HG03025 (cell line): ENCODE measurements around the gene TADA2B.

Experiments used
- ATAC-seq: cut with Tn5 transposase; IDR thresholded peaks from one replicate; pipeline ENCODE4 v1.9.1; 2021; ENCODE audit warnings: mild to moderate bottlenecking, moderate library complexity; ENCODE audit not compliant: unreplicated experiment, low FRiP score

Gene TADA2B

DNA sequence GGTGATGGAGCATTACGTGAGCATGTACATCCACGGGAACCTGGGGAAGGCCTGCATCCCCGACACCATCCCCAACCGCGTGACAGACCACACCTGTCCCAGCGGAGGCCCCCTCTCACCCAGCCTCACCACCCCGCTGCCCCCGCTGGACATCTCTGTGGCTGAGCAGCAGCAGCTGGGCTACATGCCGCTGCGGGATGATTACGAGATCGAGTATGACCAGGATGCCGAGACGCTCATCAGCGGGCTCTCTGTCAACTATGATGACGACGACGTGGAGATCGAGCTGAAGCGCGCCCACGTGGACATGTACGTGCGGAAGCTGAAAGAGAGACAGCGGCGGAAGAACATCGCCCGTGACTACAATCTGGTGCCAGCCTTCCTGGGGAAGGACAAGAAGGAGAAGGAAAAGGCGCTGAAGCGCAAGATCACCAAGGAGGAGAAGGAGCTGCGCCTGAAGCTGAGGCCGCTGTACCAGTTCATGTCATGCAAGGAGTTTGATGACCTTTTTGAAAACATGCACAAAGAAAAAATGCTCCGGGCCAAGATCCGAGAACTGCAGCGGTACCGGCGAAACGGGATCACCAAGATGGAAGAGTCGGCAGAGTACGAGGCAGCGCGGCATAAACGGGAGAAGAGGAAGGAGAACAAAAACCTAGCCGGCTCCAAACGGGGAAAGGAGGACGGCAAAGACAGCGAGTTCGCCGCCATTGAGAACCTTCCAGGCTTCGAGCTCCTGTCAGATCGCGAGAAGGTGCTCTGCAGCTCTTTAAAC is 11.1 kb downstream of the TADA2B start:
- no peak for ATAC-seq

DNA sequence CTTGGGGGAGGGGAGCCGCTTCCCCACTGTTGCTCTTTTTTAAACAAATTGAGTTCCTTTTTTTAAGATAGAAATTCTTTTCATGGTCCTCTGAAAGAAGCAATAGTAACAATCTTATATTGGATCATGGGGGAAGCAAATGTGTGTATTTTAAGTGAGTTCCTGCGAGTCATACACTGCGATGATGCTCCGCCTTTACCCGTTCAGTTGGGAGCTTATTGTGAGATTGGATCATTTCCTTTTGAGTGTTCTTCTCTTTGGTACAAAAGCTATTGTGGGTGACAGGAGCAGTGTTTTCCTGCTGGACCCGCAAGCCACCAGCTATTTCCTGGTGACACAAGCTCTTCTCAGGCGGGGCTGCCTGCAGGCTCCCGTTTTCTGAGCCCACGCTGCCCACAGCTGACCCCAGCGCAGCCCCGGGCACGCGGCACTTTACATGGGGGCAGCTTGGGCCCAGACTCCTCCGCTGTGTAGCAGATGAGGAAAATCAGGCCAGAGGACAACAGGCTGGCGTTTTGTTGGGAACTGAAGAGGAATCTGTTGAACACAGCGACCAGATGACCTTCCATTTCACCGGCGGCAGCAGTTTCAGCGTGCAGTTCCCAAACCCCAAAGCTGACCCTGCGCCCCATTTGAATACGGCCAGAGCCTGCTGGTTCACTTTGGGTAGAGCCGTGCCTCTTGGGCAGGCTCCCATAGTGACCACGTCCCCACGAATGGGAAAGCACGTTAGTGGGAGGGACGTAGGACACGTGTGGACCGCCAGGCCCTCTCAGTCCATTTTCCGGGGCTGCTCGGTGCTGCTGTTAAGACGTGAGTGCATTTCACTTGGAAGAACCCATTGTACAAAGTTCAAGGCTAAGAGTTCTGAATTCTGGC is 12.2 kb downstream of the TADA2B start:
- ATAC-seq = no peak

DNA sequence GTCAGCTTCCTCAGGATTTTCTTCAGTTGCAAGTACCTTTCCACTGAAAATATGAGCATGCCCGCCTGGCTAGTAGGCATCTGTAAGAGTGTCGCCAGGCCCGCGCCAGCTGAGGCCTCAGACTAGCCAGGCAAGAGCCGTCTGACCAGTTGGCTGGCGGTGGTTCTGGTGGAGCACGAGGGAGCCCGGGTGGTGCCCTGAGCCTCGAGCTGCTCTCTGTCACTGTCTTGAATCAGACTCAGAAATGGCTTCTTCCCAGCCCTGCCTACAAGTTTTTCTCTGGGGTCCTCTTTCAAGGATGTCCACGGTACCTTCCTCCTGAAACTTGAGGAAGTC is 12.8 kb downstream of the TADA2B start:
- ATAC-seq = no peak

DNA sequence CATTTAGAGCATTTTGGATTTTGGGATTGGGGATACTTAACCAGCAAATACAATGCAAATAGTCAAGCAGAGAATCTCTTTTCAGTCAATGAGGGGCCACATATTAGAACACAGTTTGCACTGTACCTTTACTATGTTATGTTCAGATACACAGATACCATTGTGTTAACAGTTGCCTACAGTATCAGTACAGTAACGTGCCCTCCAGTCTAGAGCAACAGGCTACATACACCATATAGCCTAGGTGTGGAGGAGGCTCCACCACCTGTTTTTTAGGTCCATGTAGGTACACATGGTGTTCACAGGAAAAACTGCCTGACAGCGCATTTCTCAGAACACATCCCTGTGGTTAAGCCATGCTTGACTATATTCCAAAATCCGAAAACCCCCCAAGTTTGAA is 15.6 kb downstream of the TADA2B start:
- ATAC-seq = no peak

DNA sequence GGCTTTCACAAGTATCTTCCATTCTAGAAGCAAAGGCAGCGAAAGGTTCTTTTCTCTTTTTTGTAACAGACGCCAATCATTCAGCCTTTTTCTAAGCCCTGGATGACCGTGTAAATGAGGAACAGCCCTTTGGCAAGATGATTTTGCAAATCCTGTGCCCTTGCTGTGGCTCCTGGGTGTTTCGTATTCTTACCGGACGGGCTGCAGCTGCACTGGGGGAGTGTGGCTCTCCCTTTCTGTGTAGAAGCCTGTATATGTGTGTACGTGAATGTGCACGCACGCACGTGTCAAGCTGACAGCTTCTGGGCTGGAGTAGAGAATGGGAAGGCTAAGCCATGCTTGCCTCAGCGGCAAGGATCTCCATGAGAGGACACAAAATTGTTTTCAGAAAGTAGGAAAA is 16.5 kb downstream of the TADA2B start:
- ATAC-seq = no peak

DNA sequence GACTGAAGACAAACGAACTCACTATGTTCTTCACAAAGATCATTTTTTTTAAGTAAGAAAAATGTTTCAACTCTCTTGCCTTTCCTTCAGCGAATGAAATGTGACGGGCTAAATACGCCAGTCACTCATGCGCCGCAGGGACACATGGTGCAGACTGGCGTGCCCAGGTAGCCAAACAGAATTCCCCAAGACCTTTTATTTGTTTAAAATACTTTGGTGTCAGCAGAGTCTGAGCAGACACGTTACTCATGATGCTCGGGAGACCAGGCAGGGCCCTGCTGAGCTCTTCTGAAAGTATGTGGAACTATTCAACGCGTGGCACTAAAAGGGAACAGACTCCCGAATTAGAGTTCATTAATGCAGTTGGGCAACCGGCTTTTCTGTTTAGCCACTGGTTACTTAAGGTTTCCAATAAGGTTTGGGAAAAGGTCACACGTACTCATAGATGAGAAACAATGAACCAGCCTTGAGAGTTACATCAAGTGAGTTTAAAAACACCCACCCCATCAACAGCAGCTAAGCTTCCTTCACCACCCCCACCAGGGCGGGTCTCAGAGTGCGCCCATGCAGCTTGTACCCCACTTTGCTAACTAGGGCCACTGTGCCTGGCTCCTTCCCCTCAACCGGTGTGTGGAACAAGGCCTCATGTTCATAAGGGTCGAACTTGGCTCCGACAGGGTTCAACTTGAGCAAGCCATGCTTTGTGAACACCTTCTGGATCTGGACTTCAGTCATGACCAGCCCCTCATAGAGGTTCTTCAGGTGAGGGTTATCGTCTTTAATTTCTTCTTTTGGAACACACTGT is 17.4 kb downstream of the TADA2B start:
- no peak for ATAC-seq

DNA sequence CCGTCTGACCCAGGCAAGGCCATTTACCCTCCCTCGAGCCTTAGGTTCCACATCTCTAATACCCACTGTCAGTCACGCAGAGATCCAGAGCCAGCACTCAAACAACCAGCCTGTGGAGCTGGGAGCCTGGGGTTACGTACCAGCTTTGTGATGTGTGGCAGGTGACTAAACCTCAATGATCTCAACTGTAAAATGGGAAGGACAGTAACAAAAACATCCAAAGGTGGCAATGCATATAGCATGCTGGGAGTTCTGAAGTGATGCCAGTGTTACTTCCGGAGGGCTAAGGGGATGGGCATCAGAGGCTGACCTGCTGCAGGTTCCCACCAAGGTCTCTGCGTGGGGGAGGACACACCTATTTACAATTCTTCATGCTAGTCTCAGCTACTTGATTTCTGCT is 18.6 kb downstream of the TADA2B start:
- ATAC-seq = no peak

DNA sequence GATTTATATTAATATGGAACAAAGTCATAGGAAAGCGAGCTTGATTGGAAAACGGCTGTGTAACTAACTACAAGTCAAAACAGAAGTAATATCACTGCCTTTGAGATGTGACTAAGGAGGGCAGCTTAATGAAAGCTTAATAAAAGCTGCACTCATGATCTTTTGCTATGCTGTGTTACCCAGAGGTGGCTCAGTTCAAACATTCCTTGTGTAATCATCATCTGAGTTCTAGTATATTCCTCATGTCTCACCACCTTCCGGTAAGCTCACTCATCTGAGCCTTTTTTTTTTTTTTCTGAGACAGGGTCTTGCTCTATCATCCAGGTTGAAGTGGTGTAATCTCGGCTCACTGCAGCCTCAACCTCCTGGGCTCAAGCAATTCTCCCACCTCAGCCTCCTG is 19.6 kb downstream of the TADA2B start:
- ATAC-seq = no peak

DNA sequence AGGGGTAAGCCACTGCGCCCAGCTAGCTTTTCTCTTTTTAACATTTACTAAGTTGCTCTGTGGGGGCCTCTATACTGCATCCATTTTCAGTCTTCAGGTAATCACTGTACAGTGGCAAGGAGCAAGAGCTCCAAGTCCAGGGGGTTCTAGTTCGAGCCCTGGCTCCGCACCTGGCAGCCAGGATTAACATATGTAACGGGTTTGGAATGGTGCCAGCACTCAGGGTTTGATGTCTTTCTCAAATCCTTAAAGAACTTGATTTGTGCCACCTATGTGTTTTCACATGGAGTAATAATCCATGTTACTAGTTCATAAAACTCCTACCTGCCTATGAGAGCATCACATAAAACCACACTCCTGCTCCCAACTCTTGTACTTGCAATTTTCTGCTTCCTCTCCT is 20.2 kb downstream of the TADA2B start:
- no peak for ATAC-seq

DNA sequence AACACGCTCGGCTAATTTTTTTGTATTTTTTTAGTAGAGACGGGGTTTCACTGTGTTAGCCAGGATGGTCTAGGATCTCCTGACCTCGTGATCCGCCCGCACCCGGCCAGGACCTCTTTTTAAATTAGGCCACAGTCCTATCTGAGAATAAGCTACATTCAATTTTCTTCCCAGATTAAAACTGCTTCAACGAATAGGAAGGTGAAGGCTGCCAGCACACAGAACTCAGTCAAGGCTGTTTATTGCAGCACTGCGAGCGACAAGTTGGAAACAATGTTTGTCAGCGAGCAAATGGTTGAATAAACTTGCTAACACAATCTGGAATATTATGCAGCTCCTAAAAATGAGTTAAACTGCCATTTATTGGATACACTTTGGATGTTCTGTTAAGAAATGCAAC is 22.8 kb downstream of the TADA2B start:
- no peak for ATAC-seq

DNA sequence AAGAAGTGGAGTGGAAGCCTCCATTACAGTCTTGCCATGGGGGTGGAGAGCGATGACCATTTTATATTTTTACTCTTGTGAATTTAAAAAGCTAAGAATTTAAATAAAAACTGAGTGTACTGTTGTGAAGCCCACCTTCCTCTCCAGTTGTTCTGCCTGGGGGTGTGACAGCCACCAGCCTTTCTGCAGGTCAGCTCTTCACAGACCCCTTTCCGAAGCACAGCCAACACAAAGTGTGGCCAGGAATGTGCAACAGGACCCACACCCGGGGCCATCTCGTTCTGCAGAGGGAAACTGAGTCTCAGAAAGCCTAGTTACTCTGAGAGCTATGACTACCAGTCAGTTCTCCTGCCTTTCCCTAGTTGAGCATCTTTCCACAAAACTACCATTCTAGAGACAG is 23.3 kb downstream of the TADA2B start:
- ATAC-seq = no peak

DNA sequence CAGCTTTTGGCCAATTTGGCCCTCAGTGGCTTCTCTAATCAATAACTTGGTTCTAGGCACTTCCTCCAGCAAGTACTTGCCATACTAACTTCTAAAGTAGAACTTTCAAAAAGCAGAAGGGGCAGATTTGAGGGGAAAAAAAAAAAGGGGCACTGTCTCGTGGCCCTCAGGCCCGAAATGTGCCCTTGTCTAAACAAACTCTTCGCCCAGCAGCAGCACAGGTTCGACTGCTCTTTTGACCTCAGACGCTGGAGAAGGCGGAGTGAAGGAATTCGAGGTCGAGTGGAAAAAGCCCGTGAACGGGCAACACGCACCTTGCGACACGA is 23.9 kb downstream of the TADA2B start:
- ATAC-seq = no peak

DNA sequence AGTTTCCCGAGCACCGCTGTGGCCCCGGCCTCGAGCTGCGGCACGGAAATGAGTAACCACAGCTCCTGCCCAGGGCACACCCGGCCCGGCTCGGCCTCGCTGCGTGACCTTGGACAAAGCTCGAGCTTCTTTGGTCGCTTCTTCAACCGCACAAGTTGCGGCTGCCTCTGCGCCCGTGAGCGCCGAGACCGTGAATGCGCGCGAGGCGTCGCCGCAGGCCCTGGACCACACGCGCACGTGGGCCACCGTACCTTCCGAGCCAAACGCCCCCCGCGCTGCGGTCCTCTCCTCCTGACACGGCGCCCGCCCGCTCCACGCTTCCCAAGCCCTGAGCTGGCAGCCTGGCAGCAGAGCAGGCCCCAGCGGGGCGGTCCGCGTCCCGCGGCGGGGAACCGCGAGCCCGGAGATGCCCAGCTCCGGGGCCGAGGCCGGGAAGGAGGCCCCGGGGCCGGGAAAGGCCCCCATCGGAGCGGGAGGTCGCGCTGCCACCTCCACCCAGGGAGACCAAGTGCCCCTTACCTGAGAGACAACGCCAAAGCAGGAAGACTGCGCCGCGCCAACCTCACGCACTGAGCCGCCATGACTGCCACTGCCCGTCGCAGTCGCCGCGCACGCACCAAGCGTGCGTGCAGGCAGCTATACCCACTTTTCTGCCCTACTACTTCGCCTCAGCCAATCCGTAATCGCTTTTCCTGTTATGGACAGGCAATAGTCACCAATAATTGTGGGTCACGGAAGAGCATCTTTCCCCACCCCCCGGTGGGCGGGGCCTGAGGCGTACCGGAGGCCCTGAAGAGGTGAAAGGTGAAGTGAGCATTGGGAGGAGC is 24.5 kb downstream of the TADA2B start, which contains the start of gene GRPEL1:
TSS of gene GRPEL1 (minus strand) at position 613 of the 827 bp plus-strand sequence. CDS start at position 581, 32 bp downstream.
- ATAC-seq = peak; percentile 89

DNA sequence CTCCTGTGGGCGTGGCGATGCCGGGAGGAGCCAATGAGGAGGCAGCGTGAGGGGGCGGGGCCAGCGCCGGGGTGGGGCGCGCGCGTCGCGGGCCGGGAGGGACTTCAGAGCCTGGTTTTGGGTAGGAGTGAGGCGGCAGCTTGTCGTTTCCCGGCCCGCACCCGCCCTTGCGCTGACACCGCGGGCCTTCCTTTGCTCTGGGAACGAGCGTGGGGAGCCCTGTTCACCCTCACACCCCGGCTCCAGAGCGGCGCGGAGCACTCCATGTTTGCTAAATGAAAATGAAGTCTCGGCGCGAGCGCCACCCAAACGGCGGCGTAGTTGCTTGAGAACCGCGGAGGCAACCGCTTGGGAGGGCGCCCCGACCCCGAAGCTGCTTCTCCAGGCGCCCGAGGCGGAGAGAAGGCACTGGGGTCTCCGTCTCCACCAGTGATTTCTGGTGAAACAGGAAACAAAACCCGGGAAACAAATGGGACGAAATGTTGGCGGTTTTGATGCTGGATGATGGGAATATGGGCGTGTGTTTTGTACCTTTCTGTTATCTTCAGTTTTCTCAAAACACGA is 25.2 kb downstream of the TADA2B start:
- peak; percentile 6 for ATAC-seq

DNA sequence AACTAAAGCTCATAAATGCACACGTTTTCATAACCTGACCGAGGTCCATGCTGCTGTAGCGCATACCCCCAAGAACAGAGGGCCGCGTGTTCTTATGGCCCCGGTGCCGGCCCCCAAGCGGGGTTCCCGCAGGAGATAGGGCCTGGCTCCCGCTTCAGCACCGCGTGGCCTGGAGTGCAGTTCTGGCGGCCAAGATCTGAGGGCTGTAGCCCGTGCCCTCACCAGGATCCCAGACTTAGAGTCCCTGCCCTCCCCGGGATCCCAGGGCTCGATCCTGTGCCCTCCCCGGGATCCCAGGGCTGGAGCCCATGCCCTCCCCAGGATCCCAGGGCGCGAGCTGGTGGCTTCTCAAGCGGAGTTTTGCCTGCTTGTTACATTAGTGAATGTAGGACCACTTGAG is 25.7 kb downstream of the TADA2B start:
- no peak for ATAC-seq

DNA sequence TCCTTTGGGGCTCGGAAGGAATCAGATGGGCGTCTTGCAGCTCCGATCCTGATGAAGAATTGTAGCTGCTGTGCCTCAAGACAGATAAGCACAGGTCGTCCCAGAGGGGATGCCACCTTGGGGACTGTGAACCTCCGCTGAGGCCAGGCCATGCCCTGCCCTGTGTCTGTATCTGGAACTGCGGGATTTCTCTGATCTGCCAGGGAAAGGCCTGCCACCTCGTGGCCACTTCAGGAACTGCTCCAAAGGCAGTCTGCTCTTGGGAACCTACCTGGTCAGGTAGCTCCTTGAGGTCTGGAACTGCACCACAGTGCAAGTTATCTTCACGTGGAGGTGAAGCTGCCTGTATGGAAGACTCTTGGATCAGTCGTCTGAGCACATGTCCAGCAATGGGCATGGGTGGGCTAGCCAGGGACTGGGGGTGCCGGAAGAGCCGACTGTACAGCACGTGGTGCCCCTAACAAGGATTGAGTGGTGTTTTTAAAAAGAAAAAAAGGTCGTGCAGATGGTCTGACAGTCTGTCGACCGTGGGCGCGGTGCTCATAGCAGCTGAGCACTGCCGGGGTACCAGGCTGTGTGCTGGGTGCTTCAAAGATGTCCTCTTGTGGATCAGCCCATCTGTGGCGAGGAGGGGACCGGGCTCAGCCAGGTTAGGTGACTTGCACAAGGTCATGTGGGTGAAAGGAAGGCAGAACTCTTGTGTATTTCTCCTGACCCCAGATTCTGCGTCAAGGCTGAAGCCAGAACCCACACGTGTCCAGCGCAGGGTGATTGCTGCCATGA is 27.7 kb downstream of the TADA2B start:
- no peak for ATAC-seq

DNA sequence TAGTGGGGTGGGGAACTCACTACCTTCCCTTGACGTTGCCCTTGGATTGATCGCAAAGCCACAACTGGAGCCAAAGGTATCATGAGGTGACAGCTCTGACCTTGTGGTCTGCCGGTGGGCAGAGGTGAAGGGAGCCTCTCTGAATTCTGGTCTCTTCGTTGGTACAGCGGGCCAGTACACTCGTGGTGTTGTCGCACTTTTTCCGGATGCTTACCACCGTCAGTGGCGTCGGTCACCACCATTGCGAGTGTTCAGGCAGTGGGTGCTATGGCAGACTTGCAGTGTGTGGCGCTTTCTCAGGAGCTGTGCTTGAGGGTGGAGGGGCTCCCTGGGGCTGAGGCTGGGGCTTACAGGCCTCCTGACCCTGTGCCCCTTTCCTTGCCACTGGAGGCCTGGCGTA is 29.9 kb downstream of the TADA2B start:
- ATAC-seq = no peak

DNA sequence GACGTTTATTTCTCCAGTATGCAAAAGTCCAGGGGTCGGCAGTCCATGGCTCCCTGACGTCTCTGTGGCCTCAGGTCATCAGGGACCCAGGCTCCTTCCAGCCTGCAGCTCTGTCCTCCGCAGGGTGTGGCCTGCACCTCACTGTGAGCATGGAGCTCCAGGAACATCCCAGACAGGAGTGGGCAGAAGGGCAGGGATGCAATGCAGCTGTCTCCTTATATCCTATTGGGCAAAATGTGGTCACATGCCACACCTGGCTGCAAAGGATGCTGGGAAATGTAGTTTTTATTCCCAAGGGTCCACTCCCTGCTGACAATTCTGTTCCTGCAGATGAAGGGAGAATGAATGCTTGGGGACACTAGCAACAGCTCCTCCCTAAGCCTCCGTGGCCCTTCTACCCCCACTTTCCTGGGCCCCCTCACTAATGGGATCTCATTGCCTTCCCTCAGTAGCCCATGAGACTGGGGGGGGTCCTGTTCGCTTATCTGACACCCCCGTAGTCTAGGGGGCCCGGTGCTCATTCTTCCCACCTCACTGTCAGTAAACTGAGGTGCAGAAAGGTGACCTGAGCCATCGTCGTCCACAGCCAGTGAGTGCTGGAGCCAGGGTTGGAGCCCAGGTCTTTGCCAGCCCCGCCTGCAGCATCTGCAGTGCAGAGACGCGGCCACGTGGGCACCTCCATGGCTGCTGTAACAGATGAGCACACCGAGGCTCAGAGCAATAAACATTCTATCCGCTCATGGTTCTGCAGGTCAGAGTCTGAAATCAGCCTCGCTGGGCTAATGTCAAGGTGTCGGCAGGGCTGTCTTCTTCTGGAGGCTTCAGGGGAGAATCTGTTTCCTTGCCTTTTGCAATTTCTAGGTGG is 30.6 kb downstream of the TADA2B start:
- no peak for ATAC-seq
